GM18861 (cell line): ENCODE measurements around the gene MMP10.

Source experiments
- ATAC-seq: cut with Tn5 transposase; IDR thresholded peaks from one replicate; pipeline ENCODE4 v1.9.1; 2021; ENCODE audit not compliant: unreplicated experiment

Gene MMP10

GRCh38 chr11:102780491-102780918 lies at the start of gene MMP10:
TSS of gene MMP10 (minus strand) at chr11:102780628. CDS start at chr11:102780591, 37 bp downstream.
- ATAC-seq = no peak

DNA sequence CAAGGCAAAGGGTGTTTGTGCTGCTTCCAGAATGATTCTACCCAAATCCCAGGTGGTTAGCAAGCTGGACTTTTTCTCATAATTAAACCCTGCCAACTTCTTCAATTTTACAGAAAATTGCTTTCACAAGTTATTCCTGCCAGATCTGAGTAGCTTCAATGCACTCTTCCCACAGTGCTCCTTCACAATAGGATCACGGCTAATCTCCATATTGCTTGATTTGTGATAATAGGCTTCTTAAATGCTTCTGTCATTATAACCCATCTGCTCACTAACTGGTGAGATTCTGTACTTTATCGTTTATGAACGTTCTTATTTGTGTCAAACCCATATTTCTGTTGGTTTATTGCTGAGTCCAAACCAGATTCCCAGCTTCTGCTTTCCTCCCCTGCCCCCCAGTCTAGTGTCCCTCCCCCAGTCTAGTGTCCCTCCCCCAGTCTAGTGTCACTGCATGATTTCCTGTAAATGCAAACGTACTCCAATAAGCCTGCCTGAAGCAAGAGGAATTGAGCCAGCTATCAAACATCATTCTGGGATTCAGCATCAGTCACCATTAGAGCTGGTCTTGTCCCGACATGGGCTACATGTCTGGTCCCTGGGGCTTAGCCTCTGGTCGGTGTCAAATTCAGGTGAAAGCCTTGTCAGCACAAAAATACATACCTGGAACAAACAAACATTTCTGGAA lies 49.0 kb upstream of the MMP10 start:
- no peak for ATAC-seq

GRCh38 chr11:102824556-102824955 lies 44.1 kb upstream of the MMP10 start:
- ATAC-seq = no peak

- no peak for ATAC-seq
Observed at GRCh38 chr11:102819491-102819890, 39.1 kb upstream of the MMP10 start.

- ATAC-seq = no peak
Observed at GRCh38 chr11:102813484-102813883, 33.1 kb upstream of the MMP10 start.

GRCh38 chr11:102812188-102812587 lies 31.8 kb upstream of the MMP10 start:
- no peak for ATAC-seq

DNA sequence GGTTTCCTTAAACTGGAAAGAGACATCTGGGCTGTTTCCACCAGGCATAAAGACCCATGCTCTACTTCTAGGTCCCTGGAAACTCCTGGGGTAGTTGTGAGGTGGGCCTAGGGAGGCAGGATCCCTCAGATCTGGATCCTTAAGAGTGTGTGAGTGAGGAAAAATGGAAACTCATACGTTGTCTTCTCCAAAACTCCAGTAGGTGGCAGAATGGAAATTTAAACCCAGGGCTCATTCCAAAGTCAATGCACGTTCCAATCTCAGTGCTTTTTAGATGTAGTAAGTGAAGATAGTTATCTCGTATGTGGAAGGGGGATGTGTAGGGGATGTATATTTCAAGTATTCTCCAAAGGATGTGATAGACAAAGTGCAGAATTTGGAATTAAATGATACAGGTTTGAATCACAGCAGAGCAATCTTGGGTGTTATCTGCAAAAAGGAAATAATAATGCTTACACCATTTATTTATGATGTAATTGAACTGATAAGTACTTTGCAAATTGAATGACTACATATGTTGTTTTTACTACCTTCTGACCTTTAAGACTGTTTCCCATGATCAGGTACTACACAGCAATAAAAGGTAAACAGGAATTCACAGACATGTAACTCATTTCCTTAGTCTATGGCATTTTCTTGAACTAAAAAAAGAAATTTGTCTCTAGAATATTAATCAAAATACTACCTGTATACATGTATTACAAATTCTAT lies 30.7 kb upstream of the MMP10 start:
- ATAC-seq = no peak

GRCh38 chr11:102809971-102810370 lies 29.5 kb upstream of the MMP10 start:
- no peak for ATAC-seq

- no peak for ATAC-seq
Observed at GRCh38 chr11:102807921-102808320, 27.5 kb upstream of the MMP10 start.

DNA sequence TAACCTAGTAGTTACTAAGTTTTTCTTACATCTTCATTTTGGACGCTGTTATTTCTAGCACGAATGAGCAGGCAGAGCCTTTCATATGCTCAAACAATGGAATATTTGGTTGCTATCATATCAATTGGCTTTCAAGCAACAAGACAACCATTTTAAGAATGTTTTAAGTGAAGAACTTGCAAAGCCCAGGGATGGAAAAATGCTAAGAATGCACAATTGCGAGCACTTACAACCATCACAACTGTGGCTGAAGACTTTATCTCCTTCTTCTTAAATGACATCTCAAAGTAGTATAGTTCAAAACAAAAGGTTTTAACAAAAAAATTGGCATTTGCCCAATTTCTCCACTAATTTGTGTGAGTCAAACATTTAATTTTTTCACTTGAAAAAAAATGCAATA lies 25.9 kb upstream of the MMP10 start:
- ATAC-seq = no peak

- ATAC-seq = no peak
Observed at GRCh38 chr11:102802341-102802740, 21.9 kb upstream of the MMP10 start.

DNA sequence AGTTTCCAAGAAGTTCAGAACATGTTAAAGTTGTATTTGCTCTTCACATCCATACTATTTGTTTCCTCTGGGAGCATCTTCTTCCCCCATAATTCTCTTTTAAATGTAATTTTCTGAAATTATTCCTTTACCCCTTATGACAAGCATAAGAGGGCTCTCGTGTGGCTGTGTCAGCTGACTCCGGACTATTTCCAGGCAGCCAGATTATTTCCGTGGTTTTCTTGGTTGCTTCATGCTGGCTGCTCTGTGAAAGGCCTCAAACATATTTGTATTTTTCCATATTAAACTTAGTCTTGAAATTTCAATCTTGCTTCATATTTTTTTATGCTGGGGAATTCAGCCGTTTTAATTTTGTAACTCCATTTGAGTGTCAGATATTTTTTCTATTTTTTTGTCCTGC lies 20.3 kb upstream of the MMP10 start:
- ATAC-seq = no peak

DNA sequence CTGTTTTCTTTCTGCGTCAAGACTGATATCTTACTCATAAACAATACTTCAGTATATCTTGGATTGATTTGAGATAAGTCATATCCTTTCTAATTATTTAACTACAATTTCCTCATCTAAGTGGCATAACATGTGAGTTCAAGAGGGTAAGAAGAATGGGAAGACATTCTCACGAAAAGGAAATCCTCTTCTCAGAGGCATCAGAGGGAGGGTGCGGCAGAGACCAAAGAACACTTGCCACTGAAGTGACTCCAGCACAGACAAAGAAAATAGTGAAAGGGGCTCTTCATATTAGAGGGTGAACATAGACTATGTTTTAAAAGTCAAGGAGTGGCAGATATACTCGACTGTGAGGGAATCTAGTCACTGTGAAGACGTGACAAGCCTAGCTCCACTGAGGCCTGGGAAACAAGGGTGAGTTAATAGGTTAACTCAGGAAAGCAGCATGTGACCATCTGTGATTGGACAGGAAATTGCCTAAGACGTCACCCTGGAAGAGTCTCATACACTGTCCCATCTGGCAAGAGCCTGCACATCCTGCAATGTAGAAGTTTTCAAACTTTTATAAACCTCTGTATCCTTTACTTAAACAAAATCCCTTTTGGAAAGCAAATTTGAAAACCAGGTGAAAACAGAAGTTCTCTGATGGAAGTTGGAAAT lies 19.4 kb upstream of the MMP10 start:
- ATAC-seq = no peak

GRCh38 chr11:102798012-102798746 lies 17.8 kb upstream of the MMP10 start, which contains the start of gene MMP1:
TSS of gene MMP1 (minus strand) at chr11:102798160. CDS start at chr11:102798092, 68 bp downstream.
- no peak for ATAC-seq

GRCh38 chr11:102794382-102794781 lies 14.0 kb upstream of the MMP10 start:
- peak; percentile 96 for ATAC-seq

- ATAC-seq = no peak
Observed at GRCh38 chr11:102793677-102794290, 13.4 kb upstream of the MMP10 start.

GRCh38 chr11:102792604-102793003 lies 12.2 kb upstream of the MMP10 start:
- ATAC-seq = no peak

GRCh38 chr11:102791271-102792036 lies 11.0 kb upstream of the MMP10 start:
- no peak for ATAC-seq

GRCh38 chr11:102788334-102788995 lies 8.0 kb upstream of the MMP10 start:
- ATAC-seq = no peak

DNA sequence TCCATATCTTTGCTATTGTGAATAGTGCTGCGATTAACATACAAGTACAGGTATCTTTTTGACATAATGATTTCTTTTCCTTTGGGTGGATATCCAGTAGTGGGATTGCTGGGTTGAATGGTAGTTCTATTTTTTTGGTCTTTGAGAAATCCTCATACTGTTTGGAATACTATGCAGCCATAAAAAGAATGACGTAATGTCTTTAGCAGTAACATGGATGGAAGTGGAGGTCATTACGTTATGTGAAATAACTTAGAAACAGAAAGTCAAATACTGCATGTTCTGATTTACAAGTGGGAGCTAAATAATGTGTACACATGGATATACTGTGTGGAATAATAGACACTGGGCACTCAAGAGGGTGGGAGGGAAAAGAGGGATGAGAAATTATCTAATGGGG lies 4.0 kb upstream of the MMP10 start:
- ATAC-seq = no peak
